Endothelial cell of umbilical vein (primary cell): Measurements from ENCODE around the gene SEMA4D. TPM values are rescaled to one million over a fixed set of nuclear protein-coding genes. Genes with fewer than 3 reads are reported as not detected.

Source experiments
- BruUV-seq: library from RNA; stranded (reverse); fragments of 400-500 nt; replicated peaks from 2 replicates; lab custom pipeline; 2021; lab: Mats Ljungman, UMichigan
- CTCF ChIA-PET: fragments of 300-600, 350-600 bp; sonication (Branson Sonifier 250); formaldehyde crosslinking; loops from one replicate; lab custom pipeline; 2021; ENCODE audit warnings: antibody characterized with exemption, inconsistent platforms; lab: Charles Lee
- POLR2A ChIA-PET: fragments of 300-600, 350-600 bp; sonication (Branson Sonifier 250); formaldehyde crosslinking; loops from one replicate; lab custom pipeline; 2021; ENCODE audit warnings: antibody characterized with exemption, inconsistent platforms; lab: Charles Lee
- DNase-seq: peaks from one replicate; pipeline ENCODE4 v3.0.0-alpha.2; 2011; ENCODE audit warnings: low read depth, low spot score
- FAIRE-seq: peaks from 2 replicates; lab custom pipeline; 2011; peaks lifted over from hg19 to GRCh38; lab: Jason Lieb, UNC
- H2AFZ ChIP-seq: 2 replicates; pipeline ENCODE4 v1.6.0; 2012; ENCODE audit warnings: low read depth, low read length, control low read depth, inconsistent platforms
- H3K27ac ChIP-seq: 2 replicates; pipeline ENCODE4 v1.5.1; 2011; ENCODE audit warnings: low read depth, mild to moderate bottlenecking, control low read depth, low read length, moderate library complexity; ENCODE audit not compliant: insufficient read depth
- H3K27me3 ChIP-seq, 2 experiments: 2 replicates each; pipeline versions ENCODE4 v1.6.0 to v1.6.1; 2011; ENCODE audit warnings: low read length in 2 of 2, mixed read lengths in 1 of 2; ENCODE audit not compliant: control insufficient read depth in 2 of 2, insufficient read depth in 2 of 2
- H3K36me3 ChIP-seq, 2 experiments: 2 replicates in 1 of 2; 3 replicates in 1 of 2; pipeline ENCODE4 v1.5.1; 2011; ENCODE audit warnings: low read length in 2 of 2, mild to moderate bottlenecking in 1 of 2, moderate library complexity in 1 of 2; ENCODE audit not compliant: control insufficient read depth in 2 of 2, insufficient read depth in 2 of 2; ENCODE audit errors: extremely low read depth in 1 of 2
- H3K4me1 ChIP-seq: 3 replicates; pipeline ENCODE4 v1.5.1; 2011; ENCODE audit warnings: mild to moderate bottlenecking, low read length; ENCODE audit not compliant: control insufficient read depth, insufficient read depth; ENCODE audit errors: extremely low read depth
- H3K4me2 ChIP-seq: 2 replicates; pipeline ENCODE4 v1.6.1; 2011; ENCODE audit warnings: low read length, control low read depth, mixed read lengths; ENCODE audit not compliant: insufficient read depth
- H3K4me3 ChIP-seq, 3 experiments: fragments of 200-600 bp in 1 of 3; sonication (generic), shearing (Covaris generic) in 1 of 3; replicated peaks in 1 of 3; 2 replicates each; pipeline ENCODE4 v1.5.1; 2011 to 2016; ENCODE audit warnings: control low read depth in 3 of 3, low read length in 3 of 3, mild to moderate bottlenecking in 2 of 3, inconsistent platforms in 1 of 3, low read depth in 1 of 3, moderate library complexity in 1 of 3; ENCODE audit not compliant: insufficient read depth in 1 of 3
- H3K79me2 ChIP-seq: 2 replicates; pipeline ENCODE4 v1.6.0; 2012; ENCODE audit warnings: low read length, inconsistent platforms; ENCODE audit not compliant: control insufficient read depth, insufficient read depth
- H3K9ac ChIP-seq: replicated peaks from 2 replicates; pipeline ENCODE3; 2011; ENCODE audit warnings: low read length, control low read depth; ENCODE audit not compliant: insufficient read depth; ENCODE audit errors: extremely low read depth
- H3K9me1 ChIP-seq: replicated peaks from 3 replicates; pipeline ENCODE4 v1.6.0; 2011; ENCODE audit warnings: mild to moderate bottlenecking, low read length; ENCODE audit not compliant: control insufficient read depth, insufficient read depth; ENCODE audit errors: extremely low read depth
- H3K9me3 ChIP-seq: replicated peaks from 2 replicates; pipeline ENCODE4 v1.5.1; 2012; ENCODE audit warnings: low read length, inconsistent platforms; ENCODE audit not compliant: control insufficient read depth, insufficient read depth
- H4K20me1 ChIP-seq: replicated peaks from 2 replicates; pipeline ENCODE3; 2011; ENCODE audit warnings: mild to moderate bottlenecking, low read length; ENCODE audit not compliant: control insufficient read depth, insufficient read depth; ENCODE audit errors: extremely low read depth
- EZH2 ChIP-seq: IDR thresholded peaks from 2 replicates; pipeline ENCODE4 v1.6.1; 2012; ENCODE audit warnings: borderline replicate concordance, low read depth, mild to moderate bottlenecking, moderate library complexity, low read length, inconsistent platforms; ENCODE audit not compliant: severe bottlenecking
- FOS ChIP-seq: IDR thresholded peaks from 2 replicates; pipeline ENCODE4 v1.6.1; 2011; ENCODE audit warnings: mild to moderate bottlenecking, low read length, moderate library complexity, borderline replicate concordance; ENCODE audit not compliant: insufficient read depth
- GATA2 ChIP-seq: IDR thresholded peaks from 2 replicates; pipeline ENCODE4 v1.7.0; 2011; ENCODE audit warnings: low read depth, mild to moderate bottlenecking, moderate library complexity, mixed read lengths, low read length; ENCODE audit not compliant: insufficient read length, insufficient read depth
- JUN ChIP-seq: IDR thresholded peaks from 2 replicates; pipeline ENCODE4 v1.6.1; 2011; ENCODE audit warnings: borderline replicate concordance, low read depth; ENCODE audit not compliant: insufficient read length, insufficient read depth
- MYC ChIP-seq: IDR thresholded peaks from one replicate; pipeline ENCODE4 v1.6.1; 2011; ENCODE audit warnings: mild to moderate bottlenecking, low read depth, low read length
- POLR2A ChIP-seq: IDR thresholded peaks from 2 replicates; pipeline ENCODE4 v1.6.1; 2012; ENCODE audit warnings: low read depth, mild to moderate bottlenecking, control low read depth, low read length
- POLR2AphosphoS5 ChIP-seq: IDR thresholded peaks from 2 replicates; pipeline ENCODE4 v1.6.1; 2012; ENCODE audit warnings: low read depth, mild to moderate bottlenecking, control low read depth, low read length, moderate library complexity; ENCODE audit not compliant: insufficient read depth
- dilution Hi-C: fragments of 300-500 bp; cut with MboI; formaldehyde crosslinking; loops from one replicate; pipeline ENCODE4 v1.15.0; 2019; ENCODE audit warnings: low sequenced_read_pairs; ENCODE audit not compliant: extremely low pct_ligation_motif_present
- intact Hi-C: fragments of 100-400 bp; cut with micrococcal nuclease; formaldehyde crosslinking; loops from one replicate; pipeline ENCODE4 v1.10.0; 2022
- polyA plus RNA-seq, 4 experiments: library from polyadenylated mRNA; depleted of rRNA in 3 of 4; stranded (reverse) in 3 of 4; unstranded in 1 of 4; fragments of >200 nt; gene quantifications; 2 replicates each; pipeline versions ENCODE4 v1.2.1 to v1.2.3, GENCODE V29; 2011 to 2012; ENCODE audit warnings: missing spikeins in 1 of 4
- total RNA-seq: library from RNA; stranded (reverse); gene quantifications from 2 replicates; pipeline ENCODE4 v1.2.3, GENCODE V29; 2021
- TF ChIP-seq, protein P1 (sequence below), 2 donors: IDR thresholded peaks; 1 replicate in 1 of 2; 2 replicates in 1 of 2; pipeline ENCODE4 v1.5.1; 2011; ENCODE audit warnings: low read length in 2 of 2, mild to moderate bottlenecking in 2 of 2, moderate library complexity in 2 of 2, control low read depth in 1 of 2, inconsistent platforms in 1 of 2, low read depth in 1 of 2; ENCODE audit not compliant: insufficient read depth in 1 of 2; ENCODE audit errors: extremely low read depth in 1 of 2
- TF ChIP-seq, protein P2 (sequence below): IDR thresholded peaks from 2 replicates; pipeline ENCODE4 v1.6.1; 2011; ENCODE audit not compliant: insufficient read depth, insufficient read length

Gene SEMA4D
- total and polyA plus RNA-seq, 2 donors (not counting 3 experiments of a cell fraction or from before 2014, with no cell fraction given), result 3.9 to 15.7 TPM

DNA sequence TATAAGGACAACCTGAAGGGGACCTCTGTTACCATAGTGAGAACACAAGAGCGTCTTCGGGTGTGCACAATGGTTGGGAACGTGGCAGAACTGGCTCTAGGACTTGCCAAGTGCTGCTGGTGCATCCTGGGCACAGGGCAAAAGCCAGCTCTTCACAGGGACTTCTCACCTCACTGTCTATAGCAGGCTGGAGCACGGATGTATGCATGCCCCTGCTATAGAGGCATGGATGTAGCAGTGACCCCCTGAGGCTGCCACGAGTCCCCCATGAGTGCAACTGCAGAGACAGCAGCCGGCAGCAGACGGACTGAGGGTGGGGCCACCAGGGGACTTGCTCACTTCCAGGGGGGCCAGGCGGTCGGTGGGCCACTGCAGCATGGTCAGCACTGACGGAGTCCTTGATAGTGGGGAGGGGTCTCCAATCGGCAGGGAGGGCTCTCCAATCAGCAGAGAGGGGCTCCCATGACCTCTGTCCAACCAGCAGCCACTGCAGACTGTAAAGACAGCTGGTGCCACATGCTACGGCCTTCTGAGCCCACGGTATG is 64.9 kb downstream of the SEMA4D start:
- intact Hi-C loops (no loop called here), dilution Hi-C loops (no loop called here)
- Histone ChIP-seq H3K36me3 (no peaks in the 10 kb centered on the region), H3K9me3 (no peaks in the 10 kb centered on the region), H4K20me1 (no peaks in the 10 kb centered on the region), H3K4me3 (no peak overlapping the region), H3K9me1 (no peaks in the 10 kb centered on the region), H3K27me3 (no peaks in the 10 kb centered on the region), H3K4me1 (no peaks in the 10 kb centered on the region), H3K4me2 (no peak overlapping the region), H3K79me2 (no peaks in the 10 kb centered on the region), H3K27ac (no peak overlapping the region), H3K9ac (no peak overlapping the region), H2AFZ (no peak overlapping the region)
- TF ChIP-seq POLR2A (no peak), GATA2 (no peak), MYC (no peak), POLR2AphosphoS5 (no peak), EZH2 (no peak), FOS (no peak), JUN (no peak)
- TF ChIP-seq, protein P1, sequence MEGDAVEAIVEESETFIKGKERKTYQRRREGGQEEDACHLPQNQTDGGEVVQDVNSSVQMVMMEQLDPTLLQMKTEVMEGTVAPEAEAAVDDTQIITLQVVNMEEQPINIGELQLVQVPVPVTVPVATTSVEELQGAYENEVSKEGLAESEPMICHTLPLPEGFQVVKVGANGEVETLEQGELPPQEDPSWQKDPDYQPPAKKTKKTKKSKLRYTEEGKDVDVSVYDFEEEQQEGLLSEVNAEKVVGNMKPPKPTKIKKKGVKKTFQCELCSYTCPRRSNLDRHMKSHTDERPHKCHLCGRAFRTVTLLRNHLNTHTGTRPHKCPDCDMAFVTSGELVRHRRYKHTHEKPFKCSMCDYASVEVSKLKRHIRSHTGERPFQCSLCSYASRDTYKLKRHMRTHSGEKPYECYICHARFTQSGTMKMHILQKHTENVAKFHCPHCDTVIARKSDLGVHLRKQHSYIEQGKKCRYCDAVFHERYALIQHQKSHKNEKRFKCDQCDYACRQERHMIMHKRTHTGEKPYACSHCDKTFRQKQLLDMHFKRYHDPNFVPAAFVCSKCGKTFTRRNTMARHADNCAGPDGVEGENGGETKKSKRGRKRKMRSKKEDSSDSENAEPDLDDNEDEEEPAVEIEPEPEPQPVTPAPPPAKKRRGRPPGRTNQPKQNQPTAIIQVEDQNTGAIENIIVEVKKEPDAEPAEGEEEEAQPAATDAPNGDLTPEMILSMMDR (IDR thresholded peaks at IDR 0.05; ENCODE audit: extremely low read depth in 1 of 2, insufficient read depth in 1 of 2, low read depth in 1 of 2, low read length in 2 of 2), result no peak
- TF ChIP-seq, protein P2, sequence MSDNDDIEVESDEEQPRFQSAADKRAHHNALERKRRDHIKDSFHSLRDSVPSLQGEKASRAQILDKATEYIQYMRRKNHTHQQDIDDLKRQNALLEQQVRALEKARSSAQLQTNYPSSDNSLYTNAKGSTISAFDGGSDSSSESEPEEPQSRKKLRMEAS, result no peak
- DNase-seq, result no peak
- ChIA-PET CTCF (interaction anchor here (2.6 kb wide), 1 partner anchor 116 kb away, joined by 7 read pairs; no protein-coding TSS in a partner anchor), POLR2A (no interaction called here)
- FAIRE-seq, result no peak
- BruUV-seq, result no TSS peak
